ENCODE results near the gene TENM4.

DNA sequence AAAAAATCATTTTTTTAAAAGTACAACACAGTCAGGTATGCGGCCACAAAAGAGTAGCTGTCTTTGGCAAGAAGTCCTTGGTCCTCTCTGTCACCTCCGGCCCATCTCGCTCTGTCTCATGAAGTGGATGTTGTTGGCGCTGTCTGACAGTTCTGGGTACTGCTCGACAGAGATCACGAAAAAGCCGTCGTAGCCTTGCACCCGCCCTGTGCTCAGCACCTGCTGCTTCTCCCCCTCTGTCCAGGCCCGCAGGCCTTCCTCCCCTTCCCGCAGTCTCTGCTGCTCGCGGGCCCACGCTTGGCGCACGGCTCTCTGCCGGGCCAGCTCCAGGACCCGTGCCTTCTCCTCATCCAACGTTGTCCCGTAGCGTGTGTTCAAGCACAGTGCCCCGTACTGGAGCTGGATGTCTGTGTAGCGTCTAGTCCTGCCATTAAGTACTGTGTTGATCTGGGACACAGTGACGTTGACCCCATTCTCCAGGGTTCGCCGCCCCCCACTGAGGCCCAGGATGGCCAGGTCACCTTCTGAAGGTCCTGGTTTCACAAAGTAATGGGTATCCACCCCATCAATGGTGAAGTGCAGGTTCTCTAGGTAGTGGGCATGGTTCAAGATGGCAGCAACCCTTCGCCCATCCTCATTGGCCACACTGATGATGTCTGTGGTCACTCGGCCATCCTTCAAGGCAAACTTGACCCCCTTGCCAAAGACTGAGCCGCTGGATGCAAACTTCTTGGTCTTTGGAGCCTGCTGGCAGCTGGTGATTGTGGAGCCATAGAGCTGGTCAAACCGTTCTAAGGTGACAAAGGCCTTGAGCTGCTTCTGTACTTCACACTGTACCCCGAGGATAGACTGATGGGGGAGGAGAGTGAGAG lies 782.6 kb downstream of the TENM4 start:
- TF ChIP-seq FOXA1 (IDR thresholded peaks at IDR 0.05) (no peak), SP1 (IDR thresholded peaks at IDR 0.05) (no peak)

Data from HEK293T (cell line).